ENCODE measurements around the gene ANO2.

The ANO2 gene

DNA sequence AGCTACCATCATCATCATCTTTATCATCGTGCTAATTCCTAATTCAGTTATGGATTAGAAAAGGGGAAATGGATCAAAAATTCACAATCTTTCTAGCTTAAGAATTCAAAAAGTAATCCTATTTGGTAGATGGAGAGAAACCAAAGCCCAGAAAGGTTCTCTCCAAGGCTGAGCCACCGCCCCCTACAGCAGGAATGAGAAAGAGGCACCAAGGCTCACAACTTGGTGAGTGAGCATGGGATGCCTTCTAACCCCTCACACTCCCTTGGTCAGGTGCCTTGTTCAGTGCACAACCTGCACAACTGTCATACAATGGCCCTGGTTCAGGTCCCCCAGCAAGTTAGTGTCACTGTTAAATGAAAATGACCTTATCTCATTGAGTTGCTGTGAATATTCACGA lies 171.5 kb downstream of the ANO2 start:
- no peak for ATAC-seq
- TF ChIP-seq CSDC2 (CRISPR knock-in tag; IDR thresholded peaks at IDR 0.05) (no peak), ZNF565 (CRISPR knock-in tag; conservative IDR thresholded peaks at IDR 0.05; ENCODE audit: low read depth) (no peak)

DNA sequence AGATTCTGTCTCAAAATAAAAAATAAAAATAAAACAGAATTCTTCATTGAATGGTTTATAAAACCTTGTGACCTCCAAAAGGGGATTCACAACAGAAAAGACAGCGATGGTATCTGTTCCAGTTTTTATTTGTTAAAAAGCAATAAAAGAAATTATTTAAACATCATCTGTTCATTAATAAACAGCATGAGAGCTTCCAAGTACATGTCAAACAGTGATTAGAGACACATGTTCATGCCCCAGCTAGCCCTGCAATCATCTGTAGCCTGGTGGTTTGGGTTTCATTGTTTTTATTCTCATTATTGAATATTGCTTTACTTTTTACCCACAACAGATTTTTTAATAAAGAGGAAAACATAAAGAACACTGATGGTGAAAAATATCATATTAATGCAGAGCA lies 173.3 kb downstream of the ANO2 start:
- ATAC-seq = no peak
- TF ChIP-seq TCF4 (CRISPR knock-in tag; IDR thresholded peaks at IDR 0.05; ENCODE audit: borderline replicate concordance) = no peak
- TF ChIP-seq, protein P1, sequence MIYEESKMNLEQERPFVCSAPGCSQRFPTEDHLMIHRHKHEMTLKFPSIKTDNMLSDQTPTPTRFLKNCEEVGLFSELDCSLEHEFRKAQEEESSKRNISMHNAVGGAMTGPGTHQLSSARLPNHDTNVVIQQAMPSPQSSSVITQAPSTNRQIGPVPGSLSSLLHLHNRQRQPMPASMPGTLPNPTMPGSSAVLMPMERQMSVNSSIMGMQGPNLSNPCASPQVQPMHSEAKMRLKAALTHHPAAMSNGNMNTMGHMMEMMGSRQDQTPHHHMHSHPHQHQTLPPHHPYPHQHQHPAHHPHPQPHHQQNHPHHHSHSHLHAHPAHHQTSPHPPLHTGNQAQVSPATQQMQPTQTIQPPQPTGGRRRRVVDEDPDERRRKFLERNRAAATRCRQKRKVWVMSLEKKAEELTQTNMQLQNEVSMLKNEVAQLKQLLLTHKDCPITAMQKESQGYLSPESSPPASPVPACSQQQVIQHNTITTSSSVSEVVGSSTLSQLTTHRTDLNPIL (CRISPR knock-in tag; IDR thresholded peaks at IDR 0.05; ENCODE audit: low read depth) = no peak
- TF ChIP-seq, protein P2, sequence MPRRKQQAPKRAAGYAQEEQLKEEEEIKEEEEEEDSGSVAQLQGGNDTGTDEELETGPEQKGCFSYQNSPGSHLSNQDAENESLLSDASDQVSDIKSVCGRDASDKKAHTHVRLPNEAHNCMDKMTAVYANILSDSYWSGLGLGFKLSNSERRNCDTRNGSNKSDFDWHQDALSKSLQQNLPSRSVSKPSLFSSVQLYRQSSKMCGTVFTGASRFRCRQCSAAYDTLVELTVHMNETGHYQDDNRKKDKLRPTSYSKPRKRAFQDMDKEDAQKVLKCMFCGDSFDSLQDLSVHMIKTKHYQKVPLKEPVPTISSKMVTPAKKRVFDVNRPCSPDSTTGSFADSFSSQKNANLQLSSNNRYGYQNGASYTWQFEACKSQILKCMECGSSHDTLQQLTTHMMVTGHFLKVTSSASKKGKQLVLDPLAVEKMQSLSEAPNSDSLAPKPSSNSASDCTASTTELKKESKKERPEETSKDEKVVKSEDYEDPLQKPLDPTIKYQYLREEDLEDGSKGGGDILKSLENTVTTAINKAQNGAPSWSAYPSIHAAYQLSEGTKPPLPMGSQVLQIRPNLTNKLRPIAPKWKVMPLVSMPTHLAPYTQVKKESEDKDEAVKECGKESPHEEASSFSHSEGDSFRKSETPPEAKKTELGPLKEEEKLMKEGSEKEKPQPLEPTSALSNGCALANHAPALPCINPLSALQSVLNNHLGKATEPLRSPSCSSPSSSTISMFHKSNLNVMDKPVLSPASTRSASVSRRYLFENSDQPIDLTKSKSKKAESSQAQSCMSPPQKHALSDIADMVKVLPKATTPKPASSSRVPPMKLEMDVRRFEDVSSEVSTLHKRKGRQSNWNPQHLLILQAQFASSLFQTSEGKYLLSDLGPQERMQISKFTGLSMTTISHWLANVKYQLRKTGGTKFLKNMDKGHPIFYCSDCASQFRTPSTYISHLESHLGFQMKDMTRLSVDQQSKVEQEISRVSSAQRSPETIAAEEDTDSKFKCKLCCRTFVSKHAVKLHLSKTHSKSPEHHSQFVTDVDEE (CRISPR knock-in tag; IDR thresholded peaks at IDR 0.05) = no peak
- no peak for TF ChIP-seq ZNF565 (CRISPR knock-in tag; conservative IDR thresholded peaks at IDR 0.05; ENCODE audit: low read depth)
- TF ChIP-seq SNAI2 (CRISPR knock-in tag; IDR thresholded peaks at IDR 0.05) = no peak
- TF ChIP-seq, protein P3, sequence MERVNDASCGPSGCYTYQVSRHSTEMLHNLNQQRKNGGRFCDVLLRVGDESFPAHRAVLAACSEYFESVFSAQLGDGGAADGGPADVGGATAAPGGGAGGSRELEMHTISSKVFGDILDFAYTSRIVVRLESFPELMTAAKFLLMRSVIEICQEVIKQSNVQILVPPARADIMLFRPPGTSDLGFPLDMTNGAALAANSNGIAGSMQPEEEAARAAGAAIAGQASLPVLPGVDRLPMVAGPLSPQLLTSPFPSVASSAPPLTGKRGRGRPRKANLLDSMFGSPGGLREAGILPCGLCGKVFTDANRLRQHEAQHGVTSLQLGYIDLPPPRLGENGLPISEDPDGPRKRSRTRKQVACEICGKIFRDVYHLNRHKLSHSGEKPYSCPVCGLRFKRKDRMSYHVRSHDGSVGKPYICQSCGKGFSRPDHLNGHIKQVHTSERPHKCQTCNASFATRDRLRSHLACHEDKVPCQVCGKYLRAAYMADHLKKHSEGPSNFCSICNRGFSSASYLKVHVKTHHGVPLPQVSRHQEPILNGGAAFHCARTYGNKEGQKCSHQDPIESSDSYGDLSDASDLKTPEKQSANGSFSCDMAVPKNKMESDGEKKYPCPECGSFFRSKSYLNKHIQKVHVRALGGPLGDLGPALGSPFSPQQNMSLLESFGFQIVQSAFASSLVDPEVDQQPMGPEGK (CRISPR knock-in tag; IDR thresholded peaks at IDR 0.05; ENCODE audit: borderline replicate concordance) = no peak
- no peak for TF ChIP-seq RARB (CRISPR knock-in tag; IDR thresholded peaks at IDR 0.05)
- no peak for TF ChIP-seq BACH2 (CRISPR knock-in tag; IDR thresholded peaks at IDR 0.05; ENCODE audit: borderline replicate concordance)

DNA sequence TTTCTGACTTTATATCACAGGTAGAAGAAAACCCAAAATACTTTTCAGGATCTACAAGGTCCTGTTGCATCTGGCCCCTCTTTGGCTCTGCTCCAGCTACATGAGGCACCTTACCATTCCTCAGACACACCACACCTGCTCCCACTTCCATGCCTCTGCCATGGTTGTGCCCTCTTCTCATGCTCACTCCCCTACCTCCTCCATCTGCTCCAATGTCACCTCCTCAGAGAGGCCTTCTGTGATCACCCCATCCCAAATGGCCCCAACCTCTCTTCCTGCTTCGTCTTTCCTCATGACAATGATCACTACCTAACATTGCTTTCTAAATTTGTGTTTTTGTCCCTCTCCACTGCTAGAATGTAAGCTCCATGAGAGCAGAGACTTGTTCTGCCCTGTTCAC lies 174.3 kb downstream of the ANO2 start:
- TF ChIP-seq CSDC2 (CRISPR knock-in tag; IDR thresholded peaks at IDR 0.05) = no peak
- no peak for TF ChIP-seq TOX (CRISPR knock-in tag; IDR thresholded peaks at IDR 0.05; ENCODE audit: borderline replicate concordance)
- no peak for TF ChIP-seq ZNF8 (CRISPR knock-in tag; IDR thresholded peaks at IDR 0.05)
- TF ChIP-seq, protein P1 (CRISPR knock-in tag; IDR thresholded peaks at IDR 0.05; ENCODE audit: low read depth) = no peak
- no peak for TF ChIP-seq ZFP30 (CRISPR knock-in tag; IDR thresholded peaks at IDR 0.05)
- ATAC-seq = no peak

DNA sequence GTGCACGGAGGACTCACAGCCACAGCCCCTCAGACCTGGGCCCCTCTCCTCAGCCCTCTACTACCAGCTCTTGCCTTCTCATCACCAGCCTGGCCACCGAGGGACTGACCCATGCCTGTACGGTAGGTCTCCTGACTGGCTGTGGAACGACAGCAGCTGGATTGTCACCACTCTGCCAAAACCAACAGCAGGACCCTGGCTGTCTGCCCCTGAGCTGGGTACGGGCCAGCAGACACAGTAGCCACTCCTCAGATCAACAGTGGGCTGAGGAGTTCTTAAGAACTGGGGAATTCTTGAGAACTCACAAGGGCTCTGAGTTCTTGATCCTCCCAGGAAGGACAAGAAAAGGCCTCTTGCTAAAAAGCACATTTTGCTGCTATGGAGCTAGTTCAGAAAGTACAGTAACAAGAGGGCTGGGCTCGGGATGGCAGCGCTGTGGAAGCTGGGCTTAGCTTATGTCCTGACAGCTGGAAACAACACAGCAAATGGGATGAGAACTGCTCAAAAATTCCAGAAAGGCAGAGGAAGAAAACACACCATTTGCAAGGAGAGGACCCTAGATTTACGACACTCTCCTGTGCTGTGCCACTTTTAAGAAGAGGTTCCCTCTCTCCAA lies 176.4 kb downstream of the ANO2 start:
- no peak for ATAC-seq
- TF ChIP-seq ZFP3 (CRISPR knock-in tag; IDR thresholded peaks at IDR 0.05) (no peak), ZNF565 (CRISPR knock-in tag; conservative IDR thresholded peaks at IDR 0.05; ENCODE audit: low read depth) (no peak), ZNF8 (CRISPR knock-in tag; IDR thresholded peaks at IDR 0.05) (no peak), SNAI2 (CRISPR knock-in tag; IDR thresholded peaks at IDR 0.05) (no peak), TOX (CRISPR knock-in tag; IDR thresholded peaks at IDR 0.05; ENCODE audit: borderline replicate concordance) (no peak), ESRRG (CRISPR knock-in tag; IDR thresholded peaks at IDR 0.05) (no peak), BACH2 (CRISPR knock-in tag; IDR thresholded peaks at IDR 0.05; ENCODE audit: borderline replicate concordance) (no peak)
- TF ChIP-seq, protein P3 (CRISPR knock-in tag; IDR thresholded peaks at IDR 0.05; ENCODE audit: borderline replicate concordance) = no peak
- TF ChIP-seq, protein P2 (CRISPR knock-in tag; IDR thresholded peaks at IDR 0.05) = no peak

Data from SK-N-SH treated with all-trans-retinoic acid at 6 μM for 48 hours (cell line).